ENCODE results near the gene CKAP4. TPM values are rescaled to one million over a fixed set of nuclear protein-coding genes. Genes with fewer than 3 reads are reported as not detected.

Gene CKAP4
- polyA plus RNA-seq, 3 donors = 15.0 to 26.1 (median 19.7) TPM

GRCh38 chr12:106280106-106280505 lies 32.3 kb upstream of the CKAP4 start:
- no peak overlapping the region for H3K27ac ChIP-seq (ENCODE audit: low read depth, low read length)
- 54 to 68% (median 57%) methylated on average over 4 of the region's 4 CpGs for WGBS, 3 donors

DNA sequence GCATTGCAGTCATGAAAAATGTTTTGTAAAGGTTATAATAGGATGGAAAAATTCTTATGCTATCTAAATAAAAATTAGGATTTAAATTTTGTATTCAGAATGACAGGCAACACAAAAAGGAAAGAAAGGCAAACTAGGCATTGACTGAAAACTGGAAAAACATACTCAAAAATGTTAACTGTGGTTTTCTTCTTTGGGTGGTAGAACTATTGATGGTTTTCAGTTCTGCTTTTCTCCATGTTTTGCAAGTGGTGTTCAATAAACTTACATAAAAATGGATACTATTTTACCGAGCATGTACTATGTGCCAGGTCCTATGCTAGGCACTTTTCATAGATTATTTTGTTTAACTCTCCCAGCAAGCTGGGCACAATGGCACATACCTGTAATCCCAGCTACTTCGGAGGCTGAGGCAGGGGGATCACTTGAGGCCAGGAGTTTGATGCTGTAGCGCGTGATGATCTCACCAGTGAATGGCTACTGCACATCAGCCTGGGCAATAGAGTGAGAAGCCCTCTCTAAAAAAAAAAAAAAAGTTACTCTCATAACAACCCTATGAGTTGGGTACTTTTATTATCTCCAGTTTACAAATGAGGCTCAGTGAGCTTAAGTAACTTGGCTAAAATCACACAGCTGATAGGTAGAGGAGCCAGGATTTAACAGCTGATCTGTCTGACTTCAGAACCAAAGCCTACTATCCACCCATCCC lies 28.4 kb upstream of the CKAP4 start:
- WGBS, 3 donors = 92 to 97% (median 95%) methylated on average over 4 of the region's 4 CpGs
- no peak overlapping the region for H3K27ac ChIP-seq (ENCODE audit: low read depth, low read length)

DNA sequence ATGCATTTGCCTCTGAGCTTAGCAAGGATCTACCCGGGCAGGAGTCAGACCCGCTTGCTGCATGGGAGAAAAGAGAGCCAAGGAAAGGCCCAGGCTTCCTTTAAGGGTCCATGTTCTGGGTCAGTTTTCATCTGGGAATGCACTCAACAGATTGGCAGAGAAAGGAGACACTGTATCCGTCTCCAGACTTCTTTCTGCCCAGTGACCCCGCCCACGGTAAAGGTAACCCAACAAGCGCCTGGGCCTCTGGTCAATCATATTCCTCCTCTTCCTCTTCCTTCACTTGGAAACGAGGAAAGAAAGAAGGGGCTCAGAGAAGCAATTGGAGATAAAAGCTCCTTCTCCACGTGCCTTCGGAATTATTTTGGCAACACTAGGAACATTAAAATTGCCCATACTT lies 27.6 kb upstream of the CKAP4 start:
- H3K27ac ChIP-seq (ENCODE audit: low read depth, low read length) = no peak overlapping the region
- 52 to 89% (median 81%) methylated on average over 9 of the region's 9 CpGs for WGBS, 3 donors

GRCh38 chr12:106274575-106275121 lies 26.8 kb upstream of the CKAP4 start:
- 25 to 83% (median 72%) methylated on average over 7 of the region's 7 CpGs for WGBS, 3 donors
- H3K27ac ChIP-seq (ENCODE audit: low read depth, low read length) = no peak overlapping the region

GRCh38 chr12:106274012-106274411 lies 26.2 kb upstream of the CKAP4 start:
- H3K27ac ChIP-seq (ENCODE audit: low read depth, low read length) = no peak overlapping the region
- WGBS, 3 donors = 64 to 94% (median 92%) methylated on average over 6 of the region's 6 CpGs

DNA sequence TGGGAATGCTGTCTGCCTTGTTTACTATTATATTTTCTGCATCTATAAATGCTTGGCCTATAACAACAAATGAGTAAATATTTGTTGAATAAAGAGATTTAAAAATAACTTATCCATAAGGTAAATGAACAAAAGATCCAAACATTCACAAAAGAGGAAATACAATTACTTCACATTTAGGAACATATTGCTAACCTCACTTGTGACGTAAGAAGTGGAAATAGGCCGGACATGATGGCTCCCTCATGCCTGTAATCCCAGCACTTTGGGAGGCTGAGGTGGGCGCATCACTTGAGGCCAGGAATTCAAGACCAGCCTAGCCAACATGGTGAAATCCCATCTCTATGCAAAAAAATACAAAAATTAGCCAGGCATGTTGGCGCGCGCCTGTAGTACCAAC lies 25.7 kb upstream of the CKAP4 start:
- no peak overlapping the region for H3K27ac ChIP-seq (ENCODE audit: low read depth, low read length)

DNA sequence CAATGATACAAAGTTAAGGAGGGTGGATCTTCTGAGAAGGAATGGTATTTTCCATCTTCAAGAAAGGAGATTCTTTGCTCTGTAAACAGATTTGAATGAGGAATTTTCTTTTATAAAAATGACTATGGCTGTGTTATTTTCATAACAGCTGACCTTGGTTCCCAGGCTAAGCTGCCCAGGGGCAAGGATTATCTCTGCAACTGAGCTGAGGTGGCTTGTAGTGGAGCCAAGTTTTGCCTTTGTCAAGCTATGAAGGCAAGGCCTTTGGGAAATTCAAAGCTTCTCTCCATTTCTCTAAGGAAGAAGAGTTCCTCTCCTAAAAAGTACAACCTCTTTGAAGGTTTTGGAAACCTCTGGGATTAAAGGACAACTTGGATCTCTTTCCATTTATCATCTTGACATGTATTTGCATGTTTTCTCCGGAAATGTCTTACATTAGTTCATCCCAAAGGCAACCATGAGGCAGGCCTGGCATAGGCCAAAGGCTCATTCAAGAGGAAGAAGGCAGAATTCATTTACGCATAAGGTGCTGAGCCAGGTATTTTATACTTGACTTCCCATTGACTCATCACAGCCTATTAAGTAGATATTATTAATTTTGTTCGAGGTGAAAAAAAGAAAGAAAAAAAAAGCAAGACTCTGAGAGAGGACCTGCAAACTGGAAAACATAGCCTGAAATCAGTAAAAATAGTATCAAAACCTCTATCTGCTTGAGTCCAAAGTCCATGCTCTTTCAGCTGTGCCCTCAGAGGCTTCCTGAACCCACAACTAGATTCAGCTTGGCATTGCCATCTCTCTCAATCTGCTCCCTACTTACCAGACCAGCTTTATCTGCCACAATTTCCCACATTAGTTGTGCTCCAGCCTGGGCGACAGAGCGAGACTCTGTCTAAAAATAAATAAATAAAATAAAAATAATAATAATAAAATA lies 24.0 kb upstream of the CKAP4 start:
- no peak overlapping the region for H3K27ac ChIP-seq (ENCODE audit: low read depth, low read length)
- 56 to 88% (median 69%) methylated on average over 5 of the region's 5 CpGs for WGBS, 3 donors

More for the DNA sequence above, 25.7 kb upstream of the CKAP4 start:
- 81 to 95% (median 88%) methylated on average over 6 of the region's 6 CpGs for WGBS, 3 donors

DNA sequence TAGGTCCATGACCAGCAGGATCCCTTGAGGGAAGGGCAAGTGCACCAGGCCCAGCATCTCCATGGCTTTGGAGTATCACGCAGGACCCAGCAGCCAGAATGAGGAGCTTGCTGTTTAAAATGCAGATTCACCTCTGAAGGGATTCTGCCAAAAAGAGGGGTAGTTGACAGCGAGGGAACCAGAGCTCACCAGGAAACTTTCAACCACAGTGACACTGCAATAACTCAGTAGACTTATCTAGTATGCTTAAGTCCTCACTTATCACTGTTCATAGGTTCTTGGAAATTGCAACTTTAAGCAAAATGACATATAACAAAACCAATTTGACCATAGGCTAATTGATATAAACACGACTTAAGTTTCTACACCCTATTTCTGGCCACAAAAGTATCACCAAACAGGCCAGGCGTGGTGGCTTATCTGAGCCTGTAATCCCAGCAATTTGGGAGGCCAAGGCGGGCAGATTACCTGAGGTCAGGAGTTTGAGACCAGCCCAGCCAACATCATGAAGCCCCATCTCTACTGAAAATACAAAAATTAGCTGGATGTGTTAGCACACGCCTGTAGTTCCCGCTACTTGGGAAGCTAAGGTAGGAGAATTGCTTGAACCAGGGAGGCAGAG lies 21.4 kb upstream of the CKAP4 start:
- 76 to 90% (median 77%) methylated on average over 7 of the region's 7 CpGs for WGBS, 3 donors
- H3K27ac ChIP-seq (ENCODE audit: low read depth, low read length) = no peak overlapping the region

DNA sequence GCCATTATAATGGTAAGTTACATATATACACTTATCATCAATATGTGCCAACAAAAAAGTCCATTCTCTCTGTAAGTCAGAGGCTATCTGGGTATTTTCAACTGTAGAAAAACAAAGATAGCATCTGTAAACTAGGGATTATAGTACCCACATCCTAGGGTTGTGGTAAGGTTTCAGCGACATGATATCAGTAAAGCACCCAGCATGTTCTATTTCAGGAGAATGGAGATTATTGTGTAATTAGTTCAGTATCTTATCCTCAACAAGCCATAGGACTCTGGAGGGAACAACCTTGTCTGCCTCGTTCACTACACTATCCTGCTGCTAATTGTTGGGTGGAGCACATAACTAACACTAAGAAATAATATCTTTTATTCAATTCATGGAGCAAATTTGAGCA lies 19.7 kb upstream of the CKAP4 start:
- 67 to 78% (median 69%) methylated on average over 2 of the region's 2 CpGs for WGBS, 3 donors
- H3K27ac ChIP-seq (ENCODE audit: low read depth, low read length) = no peak overlapping the region

GRCh38 chr12:106265116-106265515 lies 17.3 kb upstream of the CKAP4 start:
- WGBS, 3 donors = 75 to 97% (median 78%) methylated on average over 1 of the region's 1 CpG
- no peak overlapping the region for H3K27ac ChIP-seq (ENCODE audit: low read depth, low read length)

DNA sequence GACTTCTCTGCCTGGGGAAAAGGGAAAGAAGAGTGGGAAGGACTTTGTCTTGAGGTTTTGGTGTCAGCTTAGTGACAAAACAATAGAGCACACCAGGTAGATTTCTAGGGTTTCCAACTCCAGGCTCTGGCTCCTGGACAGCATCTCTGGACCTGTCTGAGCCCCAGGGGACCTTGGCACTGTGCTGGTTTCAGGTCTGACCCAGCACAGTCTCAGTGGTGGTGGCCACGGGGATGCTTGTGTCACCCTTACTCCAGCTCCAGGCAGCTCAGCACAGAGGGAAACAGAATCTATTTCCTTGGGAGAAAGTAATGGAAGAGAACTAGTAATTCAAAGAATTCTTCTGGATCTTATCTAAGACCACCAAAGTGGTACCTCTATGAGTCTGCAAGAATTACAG lies 11.1 kb upstream of the CKAP4 start:
- no peak overlapping the region for H3K27ac ChIP-seq (ENCODE audit: low read depth, low read length)
- 55 to 95% (median 85%) methylated on average over 1 of the region's 1 CpG for WGBS, 3 donors

DNA sequence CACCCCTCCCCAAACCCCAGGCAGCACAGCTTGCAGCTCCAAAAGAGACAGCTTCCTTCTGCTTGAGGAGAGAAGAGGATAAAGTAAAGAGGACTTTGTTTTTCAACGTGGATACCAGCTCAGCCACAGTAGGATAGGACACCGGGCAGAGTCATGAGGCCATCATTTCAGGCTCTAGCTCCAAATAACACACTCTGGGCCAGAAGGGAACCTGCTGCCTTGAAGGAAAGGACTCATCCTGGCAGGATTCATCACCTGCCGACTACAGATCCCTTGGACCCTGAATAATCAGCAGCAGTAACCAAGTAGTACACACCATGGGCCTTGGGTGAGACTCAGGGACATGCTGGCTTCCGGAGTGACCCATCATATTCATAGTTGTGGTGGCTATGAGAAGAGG lies 10.4 kb upstream of the CKAP4 start:
- WGBS, 3 donors = 73 to 85% (median 82%) methylated on average over 4 of the region's 4 CpGs
- H3K27ac ChIP-seq (ENCODE audit: low read depth, low read length) = no peak overlapping the region

- H3K27ac ChIP-seq (ENCODE audit: low read depth, low read length) = no peak overlapping the region
Measured at GRCh38 chr12:106256524-106256923, 8.7 kb upstream of the CKAP4 start.

- H3K27ac ChIP-seq (ENCODE audit: low read depth, low read length) = no peak overlapping the region
- 61 to 82% (median 64%) methylated on average over 5 of the region's 5 CpGs for WGBS, 3 donors
Measured at GRCh38 chr12:106255952-106256351, 8.1 kb upstream of the CKAP4 start.

DNA sequence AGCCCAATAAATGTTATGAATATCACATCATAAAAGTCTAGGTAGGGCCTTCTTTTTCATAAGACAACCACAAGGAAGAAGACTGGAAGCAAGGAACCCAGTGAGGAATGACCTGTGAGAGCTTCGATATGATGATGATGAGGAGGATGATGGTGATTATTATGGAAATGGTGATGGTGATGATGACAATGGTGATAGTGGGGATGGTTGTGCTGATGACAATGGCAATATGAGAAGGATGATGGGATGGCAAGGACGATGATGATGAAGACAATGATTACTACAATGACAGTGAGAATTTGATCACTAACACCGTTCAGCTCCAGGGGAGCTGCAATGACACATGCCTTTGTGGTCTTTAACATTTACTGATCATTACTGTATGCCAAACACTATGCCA lies 7.7 kb upstream of the CKAP4 start:
- no peak overlapping the region for H3K27ac ChIP-seq (ENCODE audit: low read depth, low read length)
- WGBS, 3 donors = 91 to 98% (median 95%) methylated on average over 3 of the region's 3 CpGs

DNA sequence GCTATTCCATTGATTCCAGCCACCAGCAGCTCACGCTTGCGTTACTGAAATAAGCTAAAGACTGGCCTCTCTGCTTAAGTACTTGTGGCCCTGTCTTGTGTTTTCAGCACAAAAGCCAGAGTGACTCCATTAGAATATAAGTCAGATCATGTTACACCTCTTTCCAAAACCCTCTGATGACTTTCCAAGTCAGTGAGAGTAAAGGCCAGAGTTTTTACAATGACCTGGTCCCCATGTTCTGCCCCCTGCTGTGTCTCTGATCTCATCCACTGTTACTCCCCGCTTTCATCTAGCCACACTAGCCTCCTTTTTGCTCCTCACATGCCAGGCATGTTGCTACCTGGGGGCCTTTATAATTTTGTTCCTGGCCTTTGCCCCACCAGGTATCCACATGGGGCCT lies 6.9 kb upstream of the CKAP4 start:
- 88 to 91% (median 90%) methylated on average over 3 of the region's 3 CpGs for WGBS, 3 donors
- H3K27ac ChIP-seq (ENCODE audit: low read depth, low read length) = no peak overlapping the region

- WGBS, 3 donors = 65 to 87% (median 71%) methylated on average over 6 of the region's 6 CpGs
- H3K27ac ChIP-seq (ENCODE audit: low read depth, low read length) = no peak overlapping the region
Measured at GRCh38 chr12:106251631-106252455, 4.0 kb upstream of the CKAP4 start.

DNA sequence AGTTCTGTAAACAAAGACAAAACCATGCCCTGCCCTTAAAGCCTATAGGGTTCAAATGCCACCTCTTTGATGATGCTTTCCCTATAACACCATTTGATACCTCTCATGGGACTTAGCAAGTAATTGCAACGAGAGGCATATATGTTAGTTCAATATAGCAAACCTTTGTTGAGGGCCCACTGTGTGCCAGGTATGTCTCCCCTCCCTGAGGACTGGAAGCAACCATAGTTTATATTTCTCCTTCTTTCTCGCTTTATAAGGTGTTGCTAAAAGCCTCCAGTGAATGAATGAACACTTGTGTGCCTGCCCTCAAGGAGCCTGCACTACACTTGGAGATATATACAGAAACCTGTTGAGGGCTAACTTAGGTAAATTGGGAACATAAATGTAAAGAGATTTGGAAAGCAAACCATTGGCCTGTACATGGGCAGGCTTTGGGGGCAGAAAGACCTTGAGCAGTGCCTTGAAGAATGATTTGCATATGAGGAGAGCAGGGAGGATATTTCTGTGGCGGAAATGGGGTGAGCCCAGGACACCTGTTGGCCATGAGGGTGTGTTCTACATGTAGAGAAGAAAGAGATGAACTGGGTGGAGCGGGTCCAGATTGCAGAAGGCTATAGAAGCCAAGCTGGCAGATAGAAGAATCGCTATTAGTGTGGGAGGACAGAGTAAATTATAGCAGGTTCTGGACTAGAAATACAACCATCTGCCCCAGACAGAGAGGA lies 1.8 kb upstream of the CKAP4 start:
- 62 to 79% (median 73%) methylated on average over 5 of the region's 5 CpGs for WGBS, 3 donors
- no peak overlapping the region for H3K27ac ChIP-seq (ENCODE audit: low read depth, low read length)
